Frontal cortex (tissue), 4 donors: ENCODE measurements around the gene LAMTOR5. TPM values are rescaled to one million over a fixed set of nuclear protein-coding genes. Genes with fewer than 3 reads are reported as not detected.
"Not testable (repeated sequence)": the region's sequence is repeated elsewhere in the genome, so short reads cannot be mapped to it uniquely, and the experiment has no call there.

Source experiments
- DNase-seq, 2 donors: peaks; one replicate each; pipeline ENCODE4 v3.0.0; 2012; ENCODE audit warnings: low spot score in 2 of 2
- FAIRE-seq: peaks from 2 replicates; lab custom pipeline; 2012; peaks lifted over from hg19 to GRCh38; lab: Jason Lieb, UNC
- total RNA-seq: library from RNA; depleted of rRNA; stranded (reverse); fragments of >200 nt; gene quantifications from one replicate; pipeline ENCODE4 v1.2.3, GENCODE V29; 2014
- donor health status: control.
- donor health status: control.
- donor health status: control.

Gene LAMTOR5
- total RNA-seq, 1 donor from 2014 or later, result 38.7 TPM

GRCh38 chr1:110430366-110430765 lies 22.9 kb upstream of the LAMTOR5 start:
- FAIRE-seq, result no peak

GRCh38 chr1:110428946-110429345 lies 21.5 kb upstream of the LAMTOR5 start:
- no peak for FAIRE-seq
- no peak for DNase-seq

More at GRCh38 chr1:110430366-110430765, 22.9 kb upstream of the LAMTOR5 start:
- no peak for DNase-seq

- FAIRE-seq (no peak), DNase-seq (no peak)
Measured at GRCh38 chr1:110426854-110427253, 19.4 kb upstream of the LAMTOR5 start.

GRCh38 chr1:110425612-110426152 lies 18.2 kb upstream of the LAMTOR5 start:
- no peak for FAIRE-seq
- no peak for DNase-seq

- DNase-seq, result no peak
- FAIRE-seq, result no peak
Measured at GRCh38 chr1:110424699-110425611, 17.5 kb upstream of the LAMTOR5 start.

DNA sequence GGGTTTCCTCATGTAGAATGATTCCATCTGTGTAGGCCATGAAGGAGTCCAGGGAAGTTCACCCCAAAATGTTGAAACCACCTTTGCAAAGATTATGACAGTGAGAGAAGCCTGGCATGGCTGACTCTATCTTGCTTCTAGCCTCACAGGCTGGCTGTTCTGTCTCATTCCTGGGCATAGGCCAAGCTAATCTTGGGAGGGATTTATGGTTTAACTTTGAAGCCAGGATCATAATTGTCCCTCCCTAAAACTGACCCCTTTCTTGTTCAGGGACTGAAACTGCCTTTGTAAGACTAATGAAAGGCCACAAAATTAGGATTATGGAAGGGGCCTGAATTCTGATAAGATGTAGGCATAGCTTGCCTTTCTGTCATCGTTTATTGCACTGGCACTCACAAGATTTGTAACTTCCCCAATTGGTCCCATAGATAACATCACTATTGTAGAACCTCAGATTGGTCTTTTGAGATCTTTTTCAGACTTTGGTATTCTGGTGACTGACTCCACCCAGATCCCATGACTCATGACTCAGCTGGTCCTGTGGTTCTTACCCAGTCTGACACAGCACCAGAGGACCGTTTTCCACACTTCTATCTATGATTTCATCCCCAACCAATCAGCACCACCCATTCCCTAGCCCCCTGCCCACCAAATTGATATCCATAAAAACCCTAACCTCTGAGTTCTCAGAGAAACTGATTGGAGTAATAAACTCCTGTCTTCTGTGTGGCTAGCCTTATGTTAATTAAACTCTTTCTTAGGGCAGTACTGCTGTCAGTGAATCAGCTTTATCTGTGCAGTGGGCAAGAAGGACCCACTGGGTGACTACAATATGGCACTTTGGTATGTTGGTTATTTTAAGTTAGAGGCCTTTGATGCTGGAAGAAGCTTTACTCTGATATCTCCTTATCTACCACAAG lies 13.6 kb upstream of the LAMTOR5 start:
- DNase-seq, result no peak
- no peak for FAIRE-seq

DNA sequence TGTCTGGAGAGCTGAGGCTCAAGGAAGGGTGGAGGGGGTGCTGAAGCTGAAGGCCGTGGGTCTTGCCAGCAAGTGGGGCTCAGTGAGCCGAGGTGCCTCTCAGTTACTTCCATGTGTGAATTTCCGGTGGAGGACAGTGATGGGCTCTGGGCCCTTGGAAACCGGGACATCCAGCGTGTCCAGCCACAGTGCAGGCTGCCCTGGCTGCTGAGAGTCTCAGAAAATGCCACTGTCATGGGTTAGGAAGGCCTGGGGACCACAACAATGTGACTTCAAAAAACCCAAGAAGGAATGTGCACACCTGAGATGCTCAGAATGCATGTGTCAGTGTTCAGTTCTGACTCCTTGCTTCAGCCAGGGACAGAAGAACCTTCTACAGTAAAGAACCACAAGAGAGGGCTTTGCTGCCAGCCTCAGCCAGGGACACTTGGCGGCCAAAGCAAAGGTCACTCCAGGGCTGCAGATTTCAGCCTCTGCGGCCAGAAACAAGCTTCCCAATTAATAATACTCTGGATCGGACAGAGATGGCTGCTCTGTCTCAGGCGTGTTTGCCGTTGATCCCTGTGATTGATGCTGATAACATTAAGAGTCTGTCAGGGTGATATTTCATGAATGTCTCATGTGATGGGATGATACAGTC lies 12.6 kb upstream of the LAMTOR5 start:
- DNase-seq, result no peak
- no peak for FAIRE-seq

DNA sequence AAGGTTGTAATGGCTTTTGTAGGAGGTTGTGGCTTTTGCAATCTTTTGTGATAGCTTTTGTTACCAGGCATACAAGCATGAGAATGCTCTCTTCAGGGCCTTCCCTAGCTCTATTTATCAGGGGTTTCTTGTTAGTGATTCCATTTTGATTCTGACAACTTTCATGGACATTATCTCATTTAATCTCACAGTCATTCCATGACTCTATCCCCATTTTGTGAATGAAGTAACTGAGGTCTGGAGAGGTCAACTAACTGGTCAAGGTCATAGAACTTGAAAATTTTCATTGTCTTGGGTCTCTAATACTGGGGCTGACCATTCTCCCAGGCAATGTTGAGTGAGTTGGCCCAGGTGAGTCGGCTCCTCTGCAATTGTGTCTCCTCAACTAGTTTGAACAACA lies 11.2 kb upstream of the LAMTOR5 start:
- FAIRE-seq, result no peak
- no peak for DNase-seq

DNA sequence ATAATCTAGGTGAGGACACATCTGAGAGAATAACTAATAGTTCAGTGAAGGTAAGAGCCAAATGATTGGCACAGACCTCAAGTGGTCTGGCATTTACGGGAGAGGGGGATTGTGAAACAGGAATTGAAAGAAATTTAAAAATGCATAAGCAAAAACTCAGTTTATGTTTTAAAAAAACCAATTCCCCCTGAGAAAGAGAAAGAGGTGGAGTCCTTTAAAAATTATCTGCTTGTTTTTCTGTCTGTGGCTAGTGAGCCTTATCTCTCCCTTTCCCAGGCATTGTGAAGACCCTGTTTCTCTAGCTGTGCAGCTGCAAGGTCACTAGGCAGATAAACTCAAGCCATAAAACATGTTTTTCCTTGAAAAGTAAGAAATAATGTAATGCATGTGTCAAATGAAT lies 5.6 kb upstream of the LAMTOR5 start:
- not testable (repeated sequence) for FAIRE-seq, DNase-seq

DNA sequence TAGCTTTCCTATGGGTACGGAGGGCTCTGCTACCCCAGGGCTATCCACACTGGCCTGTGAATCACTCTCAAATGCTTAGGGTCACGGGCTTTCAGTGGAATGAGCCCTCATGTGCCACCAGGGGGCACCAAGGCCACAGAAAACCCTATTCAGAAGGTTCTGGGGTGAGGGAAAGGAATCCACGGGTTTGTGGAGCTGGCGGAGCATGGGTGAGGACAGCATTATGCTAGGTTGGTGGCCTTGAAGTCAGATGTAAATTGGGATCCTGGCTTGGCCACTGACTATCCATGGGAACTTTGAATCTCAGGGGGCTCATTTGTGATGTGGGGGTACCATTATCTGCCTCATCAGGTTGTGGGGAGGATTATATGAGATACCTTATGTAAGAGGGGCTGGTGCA lies 5.1 kb upstream of the LAMTOR5 start:
- FAIRE-seq (no peak), DNase-seq (peak in 1 of 2 donors; percentile 52)

DNA sequence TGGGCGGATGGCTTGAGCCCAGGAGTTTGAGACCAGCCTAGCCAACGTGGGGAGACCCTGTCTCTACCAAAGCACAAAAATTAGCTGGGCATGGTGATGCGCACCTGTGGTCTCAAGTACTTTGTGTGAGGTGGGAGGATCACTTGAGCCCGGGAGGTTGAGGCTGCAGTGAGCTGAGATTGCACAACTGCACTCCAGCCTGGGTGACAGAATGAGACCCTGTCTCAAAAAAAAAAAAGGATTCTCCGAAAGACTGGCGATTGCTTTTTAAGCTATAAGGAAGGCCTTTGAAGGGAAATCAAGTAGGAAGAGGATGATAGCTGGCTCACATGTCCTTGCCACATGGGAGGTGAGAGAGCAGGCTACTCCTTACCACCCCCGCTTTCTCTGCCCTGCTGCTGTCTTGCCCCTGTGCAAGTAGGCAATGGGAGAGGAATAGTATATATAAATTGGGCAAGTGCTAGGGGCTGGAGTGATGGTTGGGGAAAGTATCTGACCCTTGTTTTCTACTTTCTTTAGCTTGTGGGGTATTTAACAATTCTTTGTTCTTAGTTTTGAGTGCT lies 3.8 kb upstream of the LAMTOR5 start:
- no peak for DNase-seq
- no peak for FAIRE-seq

DNA sequence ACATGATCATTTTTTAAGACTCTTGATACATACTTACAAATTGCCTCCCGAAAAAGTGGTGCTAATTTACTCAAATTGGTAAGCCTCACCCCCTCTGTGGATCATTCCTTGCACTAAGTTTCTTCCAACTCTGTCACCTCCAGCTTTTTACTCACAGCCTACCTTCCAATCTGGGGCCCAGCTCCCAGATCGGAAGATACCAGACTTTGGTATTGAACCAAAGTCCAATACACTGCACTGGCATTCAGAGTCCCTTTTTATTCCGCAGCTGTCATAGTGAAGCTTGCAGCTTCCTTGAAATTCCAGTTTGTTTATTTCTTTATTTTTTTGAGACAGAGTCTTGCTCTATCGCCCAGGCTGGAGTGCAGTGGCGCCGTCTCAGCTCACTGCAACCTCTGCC lies 1.8 kb upstream of the LAMTOR5 start:
- DNase-seq (no peak), FAIRE-seq (no peak)

DNA sequence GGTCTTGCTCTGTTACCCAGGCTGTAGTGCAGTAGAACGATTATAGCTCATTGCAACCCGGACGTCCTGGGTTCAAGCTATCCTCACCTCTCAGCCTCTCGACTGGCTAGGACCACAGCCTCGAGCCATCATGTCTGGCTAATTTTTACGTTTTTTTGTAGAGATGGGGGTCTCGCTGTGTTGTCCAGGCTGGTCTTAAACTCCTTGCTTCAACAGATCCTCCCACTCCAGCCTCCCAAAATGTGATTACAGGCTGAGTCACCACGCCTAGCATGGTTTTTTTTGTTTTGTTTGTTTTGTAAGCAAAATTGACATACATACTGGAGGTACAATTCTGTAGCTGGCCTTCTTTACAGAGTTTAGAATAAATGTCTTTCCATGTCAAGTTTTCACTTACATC lies 994 bp upstream of the LAMTOR5 start:
- FAIRE-seq (no peak), DNase-seq (no peak)

GRCh38 chr1:110406407-110406806 lies 1.1 kb downstream of the LAMTOR5 start:
- FAIRE-seq, result not testable (repeated sequence)

DNA sequence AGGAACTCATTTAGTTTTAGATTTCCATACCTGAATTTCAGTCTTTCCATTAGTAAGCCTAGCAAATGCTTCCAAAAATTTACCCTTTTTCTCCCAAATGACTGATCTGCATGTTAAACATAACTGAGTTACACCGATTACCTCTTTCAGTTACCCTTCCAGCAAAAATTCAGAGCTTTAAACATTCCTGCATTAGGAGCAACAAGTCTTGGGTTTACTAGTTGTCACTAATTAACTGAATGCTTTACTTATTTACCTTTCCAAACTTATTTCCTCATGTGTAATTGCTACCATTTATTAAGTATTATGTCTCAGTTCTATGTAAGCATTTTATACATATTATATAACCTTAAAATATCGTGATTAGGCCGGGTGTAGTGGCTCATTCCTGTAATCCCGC lies 3.1 kb downstream of the LAMTOR5 start:
- no peak for FAIRE-seq
- DNase-seq, result no peak

More at GRCh38 chr1:110406407-110406806, 1.1 kb downstream of the LAMTOR5 start:
- not testable (repeated sequence) for DNase-seq

GRCh38 chr1:110403805-110404204 lies 3.7 kb downstream of the LAMTOR5 start:
- FAIRE-seq (no peak), DNase-seq (no peak)

DNA sequence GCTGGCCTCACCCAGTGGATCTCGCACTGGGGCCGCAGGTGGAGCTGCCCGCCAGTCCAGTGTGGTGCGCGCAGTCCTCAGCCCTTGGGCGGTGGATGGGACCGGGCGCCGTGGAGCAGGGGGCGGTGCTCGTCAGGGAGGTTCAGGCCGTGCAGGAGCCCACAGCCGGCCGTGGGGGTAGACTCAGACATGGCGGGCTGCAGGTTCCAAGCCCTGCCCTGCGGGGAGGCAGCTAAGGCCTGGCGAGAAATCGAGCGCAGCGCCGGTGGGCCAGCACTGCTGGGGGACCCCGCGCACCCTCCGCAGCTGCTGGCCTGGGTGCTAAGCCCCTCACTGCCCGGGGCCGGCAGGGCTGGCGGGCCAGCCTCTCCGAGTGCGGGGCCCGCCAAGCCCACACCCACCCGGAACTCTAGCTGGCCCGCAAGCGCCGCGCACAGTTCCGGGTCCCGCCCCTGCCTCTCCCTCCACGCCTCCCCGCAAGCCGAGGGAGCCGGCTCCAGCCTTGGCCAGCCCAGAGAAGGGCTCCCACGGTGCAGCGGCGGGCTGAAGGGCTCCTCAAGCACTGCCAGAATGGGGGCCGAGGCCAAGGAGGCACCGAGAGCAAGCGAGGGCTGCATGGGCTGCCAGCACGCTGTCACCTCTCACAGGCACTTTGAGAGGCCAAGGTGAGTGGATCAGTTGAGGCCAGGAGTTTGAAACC lies 11.1 kb downstream of the LAMTOR5 start:
- not testable (repeated sequence) for DNase-seq, FAIRE-seq

DNA sequence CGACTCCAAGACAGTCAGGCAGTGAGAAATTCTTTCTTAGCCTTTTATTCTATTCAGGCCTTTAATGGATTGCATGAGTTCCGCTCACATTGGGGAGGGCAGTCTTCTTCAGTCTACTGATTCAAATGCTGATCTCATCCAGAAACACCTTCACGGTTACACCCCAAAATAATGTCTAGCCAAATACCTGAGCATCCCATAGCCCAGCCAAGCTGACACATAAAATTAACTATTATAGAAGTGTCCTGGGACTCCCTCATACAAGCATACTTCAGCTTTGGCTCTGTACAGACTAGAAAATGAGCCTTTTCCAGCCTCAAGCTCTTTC lies 13.0 kb downstream of the LAMTOR5 start:
- DNase-seq, result no peak
- no peak for FAIRE-seq
